Ascending aorta (tissue), 2 donors: Measurements from ENCODE around the gene TRAM2. TPM values are rescaled to one million over a fixed set of nuclear protein-coding genes. Genes with fewer than 3 reads are reported as not detected.
A peak's percentile ranks its signal among the peaks of the same experiment; 100 is the strongest.

Experiments used
- DNase-seq, 2 donors: peaks; one replicate each; pipeline ENCODE4 v3.0.0-alpha.2; 2019; ENCODE audit warnings: low spot score in 2 of 2
- H3K27ac ChIP-seq, 2 donors: fragments of 200-600 bp; sonication (generic); one replicate each; pipeline ENCODE4 v1.5.1; 2016 to 2017; ENCODE audit warnings: mild to moderate bottlenecking in 1 of 2
- H3K27me3 ChIP-seq: fragments of 200-600 bp; sonication (generic); one replicate; pipeline ENCODE4 v1.5.1; 2017
- H3K36me3 ChIP-seq, 2 donors: fragments of 200-600 bp; sonication (generic); one replicate each; pipeline ENCODE4 v1.5.1; 2016
- H3K4me1 ChIP-seq, 2 donors: fragments of 200-600 bp; sonication (generic); one replicate each; pipeline ENCODE4 v1.5.1; 2016 to 2017; ENCODE audit warnings: mild to moderate bottlenecking in 1 of 2
- H3K4me3 ChIP-seq, 2 donors: fragments of 200-600 bp; sonication (generic); one replicate each; pipeline ENCODE4 v1.5.1; 2016 to 2017; ENCODE audit warnings: mild to moderate bottlenecking in 1 of 2
- H3K9me3 ChIP-seq, 2 donors: fragments of 200-600 bp; sonication (generic); one replicate each; pipeline ENCODE4 v1.5.1; 2016
- intact Hi-C: fragments of 100-400 bp; cut with DNase I; formaldehyde crosslinking; loops from one replicate; pipeline ENCODE4 v1.15.1; 2023
- total RNA-seq: library from RNA; depleted of rRNA; stranded (reverse); fragments of >200 nt; gene quantifications from one replicate; pipeline ENCODE4 v1.1.0, GENCODE V29; 2016
- TF ChIP-seq, protein P1 (sequence below), 3 experiments: fragments of 200-600 bp in 2 of 3; fragments of 450-650 bp in 1 of 3; sonication (generic) in 2 of 3; IDR thresholded peaks; one replicate each; pipeline ENCODE4 v1.5.1; 2016 to 2019; ENCODE audit warnings: antibody characterized with exemption in 3 of 3, mild to moderate bottlenecking in 1 of 3, moderate library complexity in 1 of 3

TRAM2 gene
- total RNA-seq, 1 donor from 2014 or later, result 32.6 TPM

- no peaks in the 10 kb centered on the region for H3K9me3 ChIP-seq
- intact Hi-C loops, result loop anchor here (2.0 kb wide), 2 partner anchors 18 kb away; no protein-coding TSS in a partner anchor
- H3K4me3 ChIP-seq, result no peak overlapping the region
- DNase-seq, result no peak
- H3K27ac ChIP-seq, result peak overlapping the region; percentile 73 to 74
- TF ChIP-seq, protein P1, sequence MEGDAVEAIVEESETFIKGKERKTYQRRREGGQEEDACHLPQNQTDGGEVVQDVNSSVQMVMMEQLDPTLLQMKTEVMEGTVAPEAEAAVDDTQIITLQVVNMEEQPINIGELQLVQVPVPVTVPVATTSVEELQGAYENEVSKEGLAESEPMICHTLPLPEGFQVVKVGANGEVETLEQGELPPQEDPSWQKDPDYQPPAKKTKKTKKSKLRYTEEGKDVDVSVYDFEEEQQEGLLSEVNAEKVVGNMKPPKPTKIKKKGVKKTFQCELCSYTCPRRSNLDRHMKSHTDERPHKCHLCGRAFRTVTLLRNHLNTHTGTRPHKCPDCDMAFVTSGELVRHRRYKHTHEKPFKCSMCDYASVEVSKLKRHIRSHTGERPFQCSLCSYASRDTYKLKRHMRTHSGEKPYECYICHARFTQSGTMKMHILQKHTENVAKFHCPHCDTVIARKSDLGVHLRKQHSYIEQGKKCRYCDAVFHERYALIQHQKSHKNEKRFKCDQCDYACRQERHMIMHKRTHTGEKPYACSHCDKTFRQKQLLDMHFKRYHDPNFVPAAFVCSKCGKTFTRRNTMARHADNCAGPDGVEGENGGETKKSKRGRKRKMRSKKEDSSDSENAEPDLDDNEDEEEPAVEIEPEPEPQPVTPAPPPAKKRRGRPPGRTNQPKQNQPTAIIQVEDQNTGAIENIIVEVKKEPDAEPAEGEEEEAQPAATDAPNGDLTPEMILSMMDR (IDR thresholded peaks at IDR 0.05), result no peak
- H3K27me3 ChIP-seq, result no peaks in the 10 kb centered on the region
- no peaks in the 10 kb centered on the region for H3K36me3 ChIP-seq
- H3K4me1 ChIP-seq, result peaks cover 22 to 42% of the 10 kb centered on the region in 2 donors
Measured at GRCh38 chr6:52522655-52523054, 54.2 kb downstream of the TRAM2 start.

DNA sequence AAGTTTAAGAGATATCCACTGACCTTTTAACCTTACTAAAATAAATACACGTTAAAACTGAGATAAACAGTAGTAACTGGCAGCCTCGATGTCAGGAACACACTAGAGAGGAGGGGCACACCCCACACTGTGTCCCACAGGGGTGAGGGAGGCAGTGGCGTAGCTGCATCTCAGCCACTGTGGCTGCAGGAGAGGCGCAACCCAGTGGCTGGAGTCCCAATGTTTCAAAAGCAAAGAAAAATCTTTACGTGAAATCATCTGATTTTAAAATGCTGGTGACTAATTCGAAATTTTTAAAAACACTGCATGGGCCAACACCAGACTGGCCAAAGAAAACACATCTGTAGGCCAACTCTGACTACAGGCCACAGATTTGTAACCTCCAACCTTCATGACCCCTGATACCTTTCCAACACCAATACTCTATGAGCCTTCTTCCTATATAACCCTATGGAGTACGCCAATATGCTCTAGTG is 54.7 kb downstream of the TRAM2 start:
- peaks cover 22 to 42% of the 10 kb centered on the region in 2 donors for H3K4me1 ChIP-seq
- peak in 1 of 2 donors; percentile 87 for DNase-seq
- H3K36me3 ChIP-seq, result no peaks in the 10 kb centered on the region
- peak overlapping the region in 1 of 2 donors; percentile 19 for H3K4me3 ChIP-seq
- H3K27ac ChIP-seq, result peak overlapping the region; percentile 73 to 74
- TF ChIP-seq, protein P1 (IDR thresholded peaks at IDR 0.05), result no peak
- no peaks in the 10 kb centered on the region for H3K9me3 ChIP-seq
- H3K27me3 ChIP-seq, result no peaks in the 10 kb centered on the region
- intact Hi-C loops, result loop anchor here (2.0 kb wide), 2 partner anchors 17 to 19 kb away; no protein-coding TSS in a partner anchor

- H3K9me3 ChIP-seq, result no peaks in the 10 kb centered on the region
Measured at GRCh38 chr6:52519618-52520017, 57.2 kb downstream of the TRAM2 start.

DNA sequence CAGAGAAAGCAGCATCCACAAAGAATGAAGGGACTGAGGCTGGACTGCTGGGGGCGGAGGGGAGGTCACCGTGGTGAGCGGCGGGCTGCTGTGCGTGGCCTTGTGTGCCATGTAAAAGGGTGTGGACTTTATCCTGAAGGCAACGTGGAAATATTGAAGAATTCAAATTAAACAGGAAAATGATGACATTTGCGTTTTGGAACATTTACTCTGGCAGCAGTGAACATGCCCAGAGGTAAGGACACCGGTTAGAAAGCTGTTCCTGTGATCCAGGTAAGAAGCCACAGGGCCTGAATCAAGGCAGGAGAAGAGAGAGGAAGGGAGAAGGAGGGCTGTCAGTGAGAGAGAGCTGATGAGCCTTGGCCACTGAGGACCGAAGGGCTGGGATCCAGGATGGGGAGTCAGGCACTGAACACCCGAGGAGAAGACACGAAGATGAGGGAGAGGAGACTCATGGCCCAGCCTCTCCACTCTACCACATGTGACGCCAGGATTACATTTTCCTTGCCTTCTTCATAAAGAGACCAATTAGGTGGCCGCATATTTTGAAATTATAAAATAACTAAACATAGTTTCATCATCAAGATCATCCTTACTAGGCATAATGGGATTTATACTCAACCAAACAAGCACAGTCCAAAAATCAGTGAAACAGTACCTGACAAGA is 58.4 kb downstream of the TRAM2 start:
- H3K4me3 ChIP-seq, result no peak overlapping the region
- DNase-seq, result no peak
- peaks cover 0 to 26% of the 10 kb centered on the region in 2 donors for H3K36me3 ChIP-seq
- intact Hi-C loops, result no loop called here
- H3K27ac ChIP-seq, result peak overlapping the region; percentile 84 to 90
- H3K27me3 ChIP-seq, result no peaks in the 10 kb centered on the region
- H3K4me1 ChIP-seq, result peaks cover 22 to 50% of the 10 kb centered on the region in 2 donors
- TF ChIP-seq, protein P1 (IDR thresholded peaks at IDR 0.05), result no peak
- no peaks in the 10 kb centered on the region for H3K9me3 ChIP-seq

More at GRCh38 chr6:52519618-52520017, 57.2 kb downstream of the TRAM2 start:
- H3K4me1 ChIP-seq, result peaks cover 22 to 45% of the 10 kb centered on the region in 2 donors
- H3K36me3 ChIP-seq, result peaks cover 0 to 19% of the 10 kb centered on the region in 2 donors
- H3K4me3 ChIP-seq, result no peak overlapping the region
- DNase-seq, result no peak
- peak overlapping the region in 1 of 2 donors; percentile 84 for H3K27ac ChIP-seq
- intact Hi-C loops, result no loop called here
- H3K27me3 ChIP-seq, result no peaks in the 10 kb centered on the region
- TF ChIP-seq, protein P1 (IDR thresholded peaks at IDR 0.05), result no peak

DNA sequence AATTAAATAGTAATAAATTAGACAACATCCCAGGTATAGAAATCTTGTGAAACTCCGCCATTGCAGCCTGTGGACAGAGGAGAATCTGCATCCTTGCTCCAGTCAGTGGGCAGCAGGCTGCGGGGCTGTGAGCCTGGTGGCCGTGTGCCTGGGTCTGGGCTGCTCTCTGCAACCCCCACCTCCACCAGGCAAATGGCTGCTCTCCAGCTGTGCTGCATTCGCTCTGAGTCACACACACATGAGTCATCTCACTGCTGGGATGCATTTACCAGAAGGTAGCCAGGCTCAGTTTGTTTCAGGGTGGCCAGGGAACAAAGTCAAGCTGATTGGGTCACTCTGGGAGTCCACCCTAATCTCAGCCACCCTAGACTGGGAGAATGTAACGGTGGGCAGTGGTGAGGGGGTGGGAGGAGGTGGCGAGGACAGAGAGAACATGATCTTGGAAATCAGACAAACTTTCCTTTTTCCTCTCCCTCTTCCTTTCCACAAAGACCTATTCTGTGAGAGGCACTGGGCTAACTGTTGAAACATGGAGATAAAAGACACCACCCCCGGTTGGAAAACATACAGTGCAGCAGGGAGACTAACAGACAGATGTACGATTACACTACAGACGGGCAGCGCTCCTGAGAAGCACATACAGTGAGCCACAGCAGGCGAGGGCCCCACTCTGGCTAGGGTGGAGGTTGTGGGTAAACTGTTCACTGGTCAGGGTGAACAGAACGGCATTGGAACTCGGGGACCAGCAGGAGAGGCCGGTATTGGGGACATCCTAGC is 59.2 kb downstream of the TRAM2 start:
- no peak overlapping the region for H3K4me3 ChIP-seq
- peak overlapping the region; percentile 84 to 90 for H3K27ac ChIP-seq
- TF ChIP-seq, protein P1 (IDR thresholded peaks at IDR 0.05), result no peak
- peaks cover 0 to 26% of the 10 kb centered on the region in 2 donors for H3K36me3 ChIP-seq
- H3K4me1 ChIP-seq, result peaks cover 18 to 55% of the 10 kb centered on the region in 2 donors
- H3K9me3 ChIP-seq, result no peaks in the 10 kb centered on the region
- intact Hi-C loops, result no loop called here
- DNase-seq, result peak; percentile 74 to 96
- H3K27me3 ChIP-seq, result no peaks in the 10 kb centered on the region
